Measurements from ENCODE around the gene PRKCH. TPM values are rescaled to one million over a fixed set of nuclear protein-coding genes. Genes with fewer than 3 reads are reported as not detected.

PRKCH gene
- total RNA-seq, 1 donor = 226 TPM

GRCh38 chr14:61599942-61600341, 278.6 kb downstream of the PRKCH start:
- no peaks in the 10 kb centered on the region for H3K9me3 ChIP-seq (ENCODE audit: low read depth, low read length)
- peaks cover 42% of the 10 kb centered on the region for H3K4me1 ChIP-seq (ENCODE audit: insufficient read depth, low read length)
- H3K27me3 ChIP-seq (ENCODE audit: insufficient read depth, low read length) = no peaks in the 10 kb centered on the region
- H3K4me3 ChIP-seq (ENCODE audit: low read length) = no peak overlapping the region

Other genes starting within 250 kb of the PRKCH start
- gene TMEM30B, start 40.2 kb upstream of the PRKCH start, total RNA-seq = 5.8 TPM

Measured in mononuclear cell (primary cell).